ENCODE results near the gene NDUFAB1.

DNA sequence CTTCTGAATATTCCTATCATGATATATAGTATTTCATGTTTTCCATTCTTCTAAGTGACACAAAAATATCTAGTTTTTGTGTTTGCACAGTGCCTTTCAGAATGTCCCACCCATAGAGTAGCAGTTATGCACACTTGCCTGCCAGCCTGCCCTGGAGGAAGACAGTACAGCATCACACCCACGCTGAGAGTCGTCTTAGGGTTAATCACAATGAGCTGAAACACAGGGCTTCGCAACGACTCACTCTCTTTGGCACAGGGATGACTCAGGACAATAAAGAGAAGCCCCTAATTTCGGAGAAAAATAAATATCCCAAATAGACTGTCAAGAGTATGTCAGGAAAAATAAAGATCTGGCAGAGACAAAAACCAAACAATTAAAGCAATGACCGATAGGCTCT lies 11.6 kb upstream of the NDUFAB1 start:
- TF ChIP-seq POLR2A (IDR thresholded peaks at IDR 0.05; ENCODE audit: low read depth) = no peak
- TF ChIP-seq, protein P1, sequence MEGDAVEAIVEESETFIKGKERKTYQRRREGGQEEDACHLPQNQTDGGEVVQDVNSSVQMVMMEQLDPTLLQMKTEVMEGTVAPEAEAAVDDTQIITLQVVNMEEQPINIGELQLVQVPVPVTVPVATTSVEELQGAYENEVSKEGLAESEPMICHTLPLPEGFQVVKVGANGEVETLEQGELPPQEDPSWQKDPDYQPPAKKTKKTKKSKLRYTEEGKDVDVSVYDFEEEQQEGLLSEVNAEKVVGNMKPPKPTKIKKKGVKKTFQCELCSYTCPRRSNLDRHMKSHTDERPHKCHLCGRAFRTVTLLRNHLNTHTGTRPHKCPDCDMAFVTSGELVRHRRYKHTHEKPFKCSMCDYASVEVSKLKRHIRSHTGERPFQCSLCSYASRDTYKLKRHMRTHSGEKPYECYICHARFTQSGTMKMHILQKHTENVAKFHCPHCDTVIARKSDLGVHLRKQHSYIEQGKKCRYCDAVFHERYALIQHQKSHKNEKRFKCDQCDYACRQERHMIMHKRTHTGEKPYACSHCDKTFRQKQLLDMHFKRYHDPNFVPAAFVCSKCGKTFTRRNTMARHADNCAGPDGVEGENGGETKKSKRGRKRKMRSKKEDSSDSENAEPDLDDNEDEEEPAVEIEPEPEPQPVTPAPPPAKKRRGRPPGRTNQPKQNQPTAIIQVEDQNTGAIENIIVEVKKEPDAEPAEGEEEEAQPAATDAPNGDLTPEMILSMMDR (IDR thresholded peaks at IDR 0.05) = no peak
- TF ChIP-seq EP300 (IDR thresholded peaks at IDR 0.05) = no peak
